Activated CD4-positive, alpha-beta T cell treated with anti-CD3 and anti-CD28 coated beads, Interleukin-2, amount 50 U/mL, for 4 hours (primary cell): ENCODE measurements around the gene PKD1L1.
"Not testable (repeated sequence)": the region's sequence is repeated elsewhere in the genome, so short reads cannot be mapped to it uniquely, and the experiment has no call there.

ENCODE experiments used
- DNase-seq, 2 experiments: peaks; one replicate each; pipeline ENCODE4 v3.0.0-alpha.2; 2020

PKD1L1 gene

GRCh38 chr7:47954231-47954911, 6.1 kb upstream of the PKD1L1 start:
- DNase-seq = no peak

GRCh38 chr7:47953822-47954221, 5.6 kb upstream of the PKD1L1 start:
- DNase-seq = no peak

GRCh38 chr7:47952224-47952623, 4.0 kb upstream of the PKD1L1 start:
- no peak for DNase-seq

- no peak for DNase-seq
Observed at GRCh38 chr7:47951374-47951773, 3.1 kb upstream of the PKD1L1 start.

GRCh38 chr7:47950714-47951113, 2.4 kb upstream of the PKD1L1 start:
- no peak for DNase-seq

GRCh38 chr7:47949703-47950102, 1.4 kb upstream of the PKD1L1 start:
- DNase-seq = no peak

DNA sequence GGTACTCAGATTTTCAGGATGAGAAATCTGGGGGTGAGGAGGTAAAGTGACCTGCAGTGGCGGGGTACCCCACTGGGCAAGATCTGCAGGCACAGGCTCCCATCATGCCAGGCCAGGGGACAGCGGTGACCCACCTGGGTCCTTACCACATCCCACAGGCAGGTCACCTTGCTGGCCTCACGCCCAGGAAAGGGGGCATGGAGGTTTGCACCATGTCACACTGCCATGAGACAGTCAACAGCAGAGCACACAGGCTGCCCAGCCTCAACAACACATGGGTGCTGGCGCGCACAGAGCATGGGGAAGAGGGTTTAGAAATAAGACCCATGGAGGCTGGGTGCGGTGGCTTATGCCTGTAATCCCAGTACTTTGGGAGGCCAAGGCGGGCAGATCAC, 914 bp downstream of the PKD1L1 start:
- no peak for DNase-seq

GRCh38 chr7:47946581-47947354, 1.5 kb downstream of the PKD1L1 start:
- DNase-seq = no peak

DNA sequence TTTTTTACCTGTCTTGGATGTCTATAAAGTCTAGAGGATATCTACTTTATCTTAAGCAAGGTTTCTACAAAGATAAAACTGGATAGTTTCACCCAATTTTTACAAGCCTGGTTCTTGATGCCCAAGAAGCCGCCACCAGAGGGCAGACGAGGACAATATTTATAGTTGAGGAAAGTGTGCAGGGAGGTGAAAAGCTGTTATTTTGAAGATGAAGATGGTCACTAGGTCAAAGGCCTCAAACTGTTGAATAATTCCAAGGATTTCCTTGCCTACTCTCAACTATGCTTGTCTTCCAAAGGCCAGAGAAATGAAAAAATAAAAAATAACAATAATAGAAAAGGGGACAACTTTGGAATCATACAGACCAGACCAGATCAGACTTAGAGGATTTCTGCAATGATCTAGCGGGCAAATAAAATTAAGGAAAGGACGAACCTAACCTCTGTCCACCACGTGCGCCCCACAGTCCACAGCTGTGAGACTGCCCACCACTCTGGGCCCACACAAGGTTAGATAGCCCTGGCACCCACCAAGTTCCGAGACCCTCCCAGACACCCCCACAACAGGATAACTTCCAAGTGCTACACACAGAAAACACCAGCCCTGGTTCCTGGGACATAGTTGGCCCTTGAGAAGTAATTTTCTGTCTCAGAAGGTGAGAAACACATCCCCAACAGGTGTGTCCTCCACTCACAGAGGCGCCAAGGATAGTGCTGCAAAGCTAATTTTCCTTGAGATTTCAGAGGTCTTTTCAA, 2.8 kb downstream of the PKD1L1 start:
- DNase-seq = peak; percentile 72 to 78

GRCh38 chr7:47944536-47945260, 3.6 kb downstream of the PKD1L1 start:
- DNase-seq = no peak

DNA sequence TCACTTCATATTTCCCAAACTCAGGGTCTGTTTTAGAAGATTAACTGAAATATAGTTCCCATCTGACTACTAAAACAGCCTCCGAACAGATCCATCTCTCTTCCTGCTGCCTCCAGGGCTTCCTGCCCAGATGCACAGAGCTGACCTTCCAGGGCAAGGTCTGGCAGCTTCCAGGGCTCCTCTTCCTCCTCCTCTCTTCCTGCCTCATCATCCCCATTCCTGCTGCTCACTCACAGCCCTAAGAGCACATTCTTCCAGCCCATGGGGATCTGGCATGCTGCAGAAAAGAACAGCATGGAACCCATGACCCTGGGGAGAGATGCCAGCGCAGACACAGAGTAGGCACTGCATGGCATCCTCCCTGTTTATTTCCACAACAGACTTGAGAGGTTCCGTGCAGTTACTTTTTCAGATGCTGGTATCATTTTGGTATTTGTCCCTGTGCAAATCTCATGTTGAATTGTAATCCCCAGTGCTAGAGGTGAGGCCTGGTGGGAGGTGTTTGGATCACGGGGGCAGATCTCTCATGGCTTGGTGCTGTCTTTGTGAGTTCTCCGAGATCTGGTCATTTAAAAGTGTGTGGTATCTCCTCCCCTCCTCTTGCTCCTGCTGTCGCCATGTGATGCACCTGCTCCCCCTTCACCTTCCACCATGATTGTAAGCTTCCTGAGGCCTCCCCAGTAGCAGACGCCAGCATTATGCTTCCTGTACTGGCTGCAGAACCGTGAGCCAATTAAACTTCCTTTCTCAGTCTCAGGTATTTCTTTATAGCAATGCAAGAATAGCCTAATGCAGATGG, 4.4 kb downstream of the PKD1L1 start:
- no peak for DNase-seq

DNA sequence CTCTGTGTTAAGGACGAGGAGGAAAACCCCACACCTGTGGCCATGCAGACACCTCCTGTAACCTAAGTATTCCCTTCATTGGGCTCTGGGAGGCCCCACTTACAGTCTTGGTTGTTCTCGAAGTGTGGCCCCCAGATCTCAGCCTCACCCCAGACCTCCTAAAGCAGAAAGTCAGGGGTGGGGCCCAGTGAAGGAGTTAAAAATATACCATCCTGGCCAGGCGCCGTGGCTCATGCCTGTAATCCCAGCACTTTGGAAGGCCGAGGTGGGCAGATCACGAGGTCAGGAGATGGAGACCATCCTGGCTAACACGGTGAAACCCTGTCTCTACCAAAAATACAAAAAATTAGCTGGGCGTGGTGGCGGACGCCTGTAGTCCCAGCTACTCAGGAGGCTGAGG, 5.6 kb downstream of the PKD1L1 start:
- not testable (repeated sequence) for DNase-seq

GRCh38 chr7:47942132-47942531, 6.1 kb downstream of the PKD1L1 start:
- no peak for DNase-seq

- DNase-seq = no peak
Observed at GRCh38 chr7:47941136-47941844, 7.0 kb downstream of the PKD1L1 start.

- no peak for DNase-seq
Observed at GRCh38 chr7:47940088-47941013, 7.9 kb downstream of the PKD1L1 start.

- no peak for DNase-seq
Observed at GRCh38 chr7:47939425-47940036, 8.7 kb downstream of the PKD1L1 start.

DNA sequence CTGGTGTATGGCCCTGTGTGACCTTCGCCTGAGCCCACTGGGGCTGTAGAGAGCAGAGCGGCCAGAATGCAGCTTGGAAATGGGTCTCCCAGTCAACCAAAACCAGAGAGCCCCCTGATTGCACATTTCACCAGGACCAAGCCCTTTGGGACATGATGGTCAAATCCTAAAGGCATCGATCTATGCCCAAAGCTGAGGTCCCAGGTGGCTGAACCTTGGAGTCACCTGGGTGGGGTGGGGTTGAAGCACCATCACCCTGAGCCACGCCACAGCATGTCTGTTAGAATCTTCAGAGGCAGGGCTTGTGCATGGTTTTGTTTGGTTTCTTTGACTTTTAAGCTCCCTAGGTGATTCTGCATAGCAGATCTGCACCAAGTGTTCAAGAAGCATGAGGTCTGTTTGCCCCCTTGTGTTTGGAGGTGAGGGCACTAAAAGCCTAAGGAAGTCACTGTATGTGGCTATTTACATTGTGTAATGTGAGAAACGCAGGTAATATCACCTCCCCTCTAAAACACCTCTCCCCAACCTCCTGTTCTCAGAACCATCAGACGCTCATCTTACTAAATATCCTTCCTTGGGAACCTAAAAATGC, 9.6 kb downstream of the PKD1L1 start:
- DNase-seq = no peak

- no peak for DNase-seq
Observed at GRCh38 chr7:47937711-47938573, 10.3 kb downstream of the PKD1L1 start.
